Measurements from ENCODE around the gene RIMS4. TPM values are rescaled to one million over a fixed set of nuclear protein-coding genes. Genes with fewer than 3 reads are reported as not detected.
A peak's percentile ranks its signal among the peaks of the same experiment; 100 is the strongest.

Gene RIMS4
- total RNA-seq, 1 donor from 2014 or later, result not detected

GRCh38 chr20:44736170-44737021 is 74.0 kb downstream of the RIMS4 start:
- H3K27me3 Mint-ChIP-seq (ENCODE audit: insufficient read depth), result peaks cover 2% of the 10 kb centered on the region
- peak overlapping the region; percentile 64 for H3K4me3 Mint-ChIP-seq
- no peak overlapping the region for H3K27ac Mint-ChIP-seq
- H3K36me3 Mint-ChIP-seq (ENCODE audit: low read depth), result peaks cover 5% of the 10 kb centered on the region
- H3K4me1 Mint-ChIP-seq (ENCODE audit: low read depth), result peaks cover 49% of the 10 kb centered on the region
- H3K9me3 Mint-ChIP-seq, result peaks cover 13% of the 10 kb centered on the region
- intact Hi-C loops (cut with micrococcal nuclease), result loop anchor here (1.0 to 10.0 kb wide), 3 partner anchors 124 to 212 kb away; partner anchors contain the start of genes SERINC3 and YWHAB
- no peak for DNase-seq (ENCODE audit: low spot score)

GRCh38 chr20:44735816-44736169 is 74.6 kb downstream of the RIMS4 start:
- H3K4me1 Mint-ChIP-seq (ENCODE audit: low read depth), result peaks cover 49% of the 10 kb centered on the region
- peaks cover 5% of the 10 kb centered on the region for H3K36me3 Mint-ChIP-seq (ENCODE audit: low read depth)
- no peak overlapping the region for H3K27ac Mint-ChIP-seq
- peaks cover 13% of the 10 kb centered on the region for H3K9me3 Mint-ChIP-seq
- peaks cover 2% of the 10 kb centered on the region for H3K27me3 Mint-ChIP-seq (ENCODE audit: insufficient read depth)
- H3K4me3 Mint-ChIP-seq, result no peak overlapping the region
- no peak for DNase-seq (ENCODE audit: low spot score)
- intact Hi-C loops (cut with micrococcal nuclease), result loop anchor here (1.0 to 10.0 kb wide), 4 partner anchors 10 to 211 kb away; partner anchors contain the start of genes KCNK15, SERINC3 and YWHAB

- intact Hi-C loops (cut with micrococcal nuclease), result loop anchor here (1.0 to 10.0 kb wide), 4 partner anchors 10 to 518 kb away; partner anchors contain the start of genes KCNK15 and SERINC3
- Mint-ChIP-seq H3K4me1 (ENCODE audit: low read depth) (peaks cover 49% of the 10 kb centered on the region), H3K27ac (no peak overlapping the region), H3K27me3 (ENCODE audit: insufficient read depth) (peaks cover 2% of the 10 kb centered on the region), H3K36me3 (ENCODE audit: low read depth) (peaks cover 5% of the 10 kb centered on the region), H3K9me3 (peaks cover 13% of the 10 kb centered on the region), H3K4me3 (no peak overlapping the region)
- DNase-seq (ENCODE audit: low spot score), result no peak
Measured at GRCh38 chr20:44734938-44735337, 75.4 kb downstream of the RIMS4 start.

GRCh38 chr20:44733341-44734069 is 76.8 kb downstream of the RIMS4 start:
- no peak overlapping the region for H3K4me3 Mint-ChIP-seq
- DNase-seq (ENCODE audit: low spot score), result peak; percentile 45
- peaks cover 42% of the 10 kb centered on the region for H3K4me1 Mint-ChIP-seq (ENCODE audit: low read depth)
- peaks cover 2% of the 10 kb centered on the region for H3K27me3 Mint-ChIP-seq (ENCODE audit: insufficient read depth)
- peaks cover 3% of the 10 kb centered on the region for H3K36me3 Mint-ChIP-seq (ENCODE audit: low read depth)
- peaks cover 9% of the 10 kb centered on the region for H3K9me3 Mint-ChIP-seq
- intact Hi-C loops (cut with micrococcal nuclease), result loop anchor here (1.0 to 10.0 kb wide), 5 partner anchors 48 to 516 kb away; partner anchors contain the start of gene SERINC3
- no peak overlapping the region for H3K27ac Mint-ChIP-seq

- Mint-ChIP-seq H3K4me3 (no peak overlapping the region), H3K27ac (no peak overlapping the region), H3K4me1 (ENCODE audit: low read depth) (peaks cover 38% of the 10 kb centered on the region), H3K9me3 (peaks cover 9% of the 10 kb centered on the region), H3K27me3 (ENCODE audit: insufficient read depth) (peaks cover 2% of the 10 kb centered on the region), H3K36me3 (ENCODE audit: low read depth) (peaks cover 2% of the 10 kb centered on the region)
- no peak for DNase-seq (ENCODE audit: low spot score)
- intact Hi-C loops (cut with micrococcal nuclease), result loop anchor here (5.0 to 10.0 kb wide), 2 partner anchors 208 to 515 kb away; partner anchors contain the start of gene SERINC3
Measured at GRCh38 chr20:44732327-44732726, 78.0 kb downstream of the RIMS4 start.

GRCh38 chr20:44731657-44732056 is 78.7 kb downstream of the RIMS4 start:
- DNase-seq (ENCODE audit: low spot score), result no peak
- Mint-ChIP-seq H3K27me3 (ENCODE audit: insufficient read depth) (peaks cover 2% of the 10 kb centered on the region), H3K4me1 (ENCODE audit: low read depth) (peaks cover 33% of the 10 kb centered on the region), H3K9me3 (peaks cover 6% of the 10 kb centered on the region), H3K36me3 (ENCODE audit: low read depth) (peaks cover 2% of the 10 kb centered on the region), H3K27ac (no peak overlapping the region), H3K4me3 (no peak overlapping the region)
- intact Hi-C loops (cut with micrococcal nuclease), result loop anchor here (5.0 to 10.0 kb wide), 2 partner anchors 207 to 514 kb away; partner anchors contain the start of gene SERINC3

- peaks cover 21% of the 10 kb centered on the region for H3K4me1 Mint-ChIP-seq (ENCODE audit: low read depth)
- no peaks in the 10 kb centered on the region for H3K36me3 Mint-ChIP-seq (ENCODE audit: low read depth)
- H3K27ac Mint-ChIP-seq, result no peak overlapping the region
- peaks cover 2% of the 10 kb centered on the region for H3K27me3 Mint-ChIP-seq (ENCODE audit: insufficient read depth)
- no peak overlapping the region for H3K4me3 Mint-ChIP-seq
- H3K9me3 Mint-ChIP-seq, result no peaks in the 10 kb centered on the region
- no peak for DNase-seq (ENCODE audit: low spot score)
- intact Hi-C loops (cut with micrococcal nuclease), result loop anchor here (5.0 to 10.0 kb wide), 2 partner anchors 206 to 513 kb away; partner anchors contain the start of gene SERINC3
Measured at GRCh38 chr20:44730441-44730840, 79.9 kb downstream of the RIMS4 start.

GRCh38 chr20:44728801-44729443 is 81.4 kb downstream of the RIMS4 start:
- Mint-ChIP-seq H3K27me3 (ENCODE audit: insufficient read depth) (peaks cover 2% of the 10 kb centered on the region), H3K4me1 (ENCODE audit: low read depth) (peaks cover 15% of the 10 kb centered on the region)

GRCh38 chr20:44727651-44728050 is 82.7 kb downstream of the RIMS4 start:
- intact Hi-C loops (cut with micrococcal nuclease), result no loop called here
- no peak overlapping the region for H3K27ac Mint-ChIP-seq
- H3K4me3 Mint-ChIP-seq, result no peak overlapping the region
- no peak for DNase-seq (ENCODE audit: low spot score)
- no peaks in the 10 kb centered on the region for H3K36me3 Mint-ChIP-seq (ENCODE audit: low read depth)
- peaks cover 13% of the 10 kb centered on the region for H3K4me1 Mint-ChIP-seq (ENCODE audit: low read depth)
- H3K27me3 Mint-ChIP-seq (ENCODE audit: insufficient read depth), result no peaks in the 10 kb centered on the region
- H3K9me3 Mint-ChIP-seq, result no peaks in the 10 kb centered on the region

More at GRCh38 chr20:44728801-44729443, 81.4 kb downstream of the RIMS4 start:
- H3K4me3 Mint-ChIP-seq, result no peak overlapping the region
- H3K9me3 Mint-ChIP-seq, result no peaks in the 10 kb centered on the region
- no peak overlapping the region for H3K27ac Mint-ChIP-seq
- intact Hi-C loops (cut with micrococcal nuclease), result no loop called here
- no peak for DNase-seq (ENCODE audit: low spot score)
- H3K36me3 Mint-ChIP-seq (ENCODE audit: low read depth), result no peaks in the 10 kb centered on the region

GRCh38 chr20:44727039-44727438 is 83.3 kb downstream of the RIMS4 start:
- no peak overlapping the region for H3K27ac Mint-ChIP-seq

GRCh38 chr20:44725837-44726236 is 84.5 kb downstream of the RIMS4 start:
- no peak for DNase-seq (ENCODE audit: low spot score)
- intact Hi-C loops (cut with micrococcal nuclease), result no loop called here
- Mint-ChIP-seq H3K27me3 (ENCODE audit: insufficient read depth) (no peaks in the 10 kb centered on the region), H3K36me3 (ENCODE audit: low read depth) (no peaks in the 10 kb centered on the region), H3K9me3 (no peaks in the 10 kb centered on the region), H3K4me3 (no peak overlapping the region), H3K27ac (no peak overlapping the region), H3K4me1 (ENCODE audit: low read depth) (peaks cover 5% of the 10 kb centered on the region)

More at GRCh38 chr20:44727039-44727438, 83.3 kb downstream of the RIMS4 start:
- DNase-seq (ENCODE audit: low spot score), result no peak
- intact Hi-C loops (cut with micrococcal nuclease), result no loop called here
- no peaks in the 10 kb centered on the region for H3K36me3 Mint-ChIP-seq (ENCODE audit: low read depth)
- H3K4me1 Mint-ChIP-seq (ENCODE audit: low read depth), result peaks cover 7% of the 10 kb centered on the region
- no peaks in the 10 kb centered on the region for H3K9me3 Mint-ChIP-seq
- no peak overlapping the region for H3K4me3 Mint-ChIP-seq
- H3K27me3 Mint-ChIP-seq (ENCODE audit: insufficient read depth), result no peaks in the 10 kb centered on the region

- Mint-ChIP-seq H3K4me1 (ENCODE audit: low read depth) (peaks cover 5% of the 10 kb centered on the region), H3K36me3 (ENCODE audit: low read depth) (no peaks in the 10 kb centered on the region), H3K4me3 (no peak overlapping the region), H3K27me3 (ENCODE audit: insufficient read depth) (no peaks in the 10 kb centered on the region), H3K27ac (no peak overlapping the region), H3K9me3 (no peaks in the 10 kb centered on the region)
- intact Hi-C loops (cut with micrococcal nuclease), result no loop called here
- no peak for DNase-seq (ENCODE audit: low spot score)
Measured at GRCh38 chr20:44724423-44725091, 85.8 kb downstream of the RIMS4 start.
